Measurements from ENCODE around the gene MZT2B.
"Not testable (repeated sequence)": the region's sequence is repeated elsewhere in the genome, so short reads cannot be mapped to it uniquely, and the experiment has no call there.

Gene MZT2B

GRCh38 chr2:130231656-130232055 is 49.6 kb downstream of the MZT2B start:
- Histone ChIP-seq H3K36me3 (ENCODE audit: insufficient read depth, low read length) (no peaks in the 10 kb centered on the region), H3K4me3 (ENCODE audit: low read length, poor library complexity, severe bottlenecking) (no peak overlapping the region), H3K27me3 (ENCODE audit: insufficient read depth, low read length, poor library complexity, severe bottlenecking) (no peaks in the 10 kb centered on the region), H3K9ac (ENCODE audit: low read depth, low read length, poor library complexity, severe bottlenecking) (no peak overlapping the region), H3K79me2 (ENCODE audit: insufficient read depth, low read length) (no peaks in the 10 kb centered on the region), H3F3A (ENCODE audit: low read depth) (no peaks in the 10 kb centered on the region), H3K4me1 (ENCODE audit: insufficient read depth, low read length, poor library complexity, severe bottlenecking) (no peaks in the 10 kb centered on the region), H4K20me1 (ENCODE audit: insufficient read depth, low read length, poor library complexity, severe bottlenecking) (no peaks in the 10 kb centered on the region), H3K9me3 (ENCODE audit: insufficient read depth, low read depth, low read length) (no peaks in the 10 kb centered on the region), H3K4me2 (ENCODE audit: low read depth, low read length, poor library complexity, severe bottlenecking) (no peak overlapping the region), H3K9me2 (replicated peaks; ENCODE audit: low read depth, low read length) (no peaks in the 10 kb centered on the region), H2AFZ (ENCODE audit: low read length) (no peak overlapping the region)
- no peak for TF ChIP-seq CTCF (conservative IDR thresholded peaks at IDR 0.05; ENCODE audit: low read length)
- TF ChIP-seq EZH2phosphoT487 (IDR thresholded peaks at IDR 0.05; ENCODE audit: borderline replicate concordance): no peak

GRCh38 chr2:130233066-130233465 is 51.0 kb downstream of the MZT2B start:
- H3K4me3 ChIP-seq (ENCODE audit: low read length, poor library complexity, severe bottlenecking); H4K20me1 ChIP-seq (ENCODE audit: insufficient read depth, low read length, poor library complexity, severe bottlenecking); H3K4me2 ChIP-seq (ENCODE audit: low read depth, low read length, poor library complexity, severe bottlenecking); H3K9me2 ChIP-seq (replicated peaks; ENCODE audit: low read depth, low read length); H2AFZ ChIP-seq (ENCODE audit: low read length); H3F3A ChIP-seq (ENCODE audit: low read depth); H3K9me3 ChIP-seq (ENCODE audit: insufficient read depth, low read depth, low read length); H3K4me1 ChIP-seq (ENCODE audit: insufficient read depth, low read length, poor library complexity, severe bottlenecking); H3K36me3 ChIP-seq (ENCODE audit: insufficient read depth, low read length); H3K9ac ChIP-seq (ENCODE audit: low read depth, low read length, poor library complexity, severe bottlenecking); H3K27me3 ChIP-seq (ENCODE audit: insufficient read depth, low read length, poor library complexity, severe bottlenecking); H3K79me2 ChIP-seq (ENCODE audit: insufficient read depth, low read length): not testable (repeated sequence)

- not testable (repeated sequence) for H3K36me3 ChIP-seq (ENCODE audit: insufficient read depth, low read length); H2AFZ ChIP-seq (ENCODE audit: low read length); H4K20me1 ChIP-seq (ENCODE audit: insufficient read depth, low read length, poor library complexity, severe bottlenecking); H3K4me2 ChIP-seq (ENCODE audit: low read depth, low read length, poor library complexity, severe bottlenecking); H3K27me3 ChIP-seq (ENCODE audit: insufficient read depth, low read length, poor library complexity, severe bottlenecking); H3K79me2 ChIP-seq (ENCODE audit: insufficient read depth, low read length); H3F3A ChIP-seq (ENCODE audit: low read depth); H3K9me3 ChIP-seq (ENCODE audit: insufficient read depth, low read depth, low read length); H3K9ac ChIP-seq (ENCODE audit: low read depth, low read length, poor library complexity, severe bottlenecking); H3K9me2 ChIP-seq (replicated peaks; ENCODE audit: low read depth, low read length); H3K4me1 ChIP-seq (ENCODE audit: insufficient read depth, low read length, poor library complexity, severe bottlenecking); H3K4me3 ChIP-seq (ENCODE audit: low read length, poor library complexity, severe bottlenecking)
These were observed 57.5 kb downstream of the MZT2B start for GRCh38 chr2:130239581-130239980.
